Measurements from ENCODE around the gene AOC3. TPM values are rescaled to one million over a fixed set of nuclear protein-coding genes. Genes with fewer than 3 reads are reported as not detected.

Gene AOC3
- total RNA-seq, 1 experiment from 2014 or later: 2.8 TPM

GRCh38 chr17:42853968-42854790 lies 3.2 kb downstream of the AOC3 start:
- Histone ChIP-seq H4K5ac (ENCODE audit: insufficient read length, low read depth, low read length) (no peak overlapping the region), H3K27ac (ENCODE audit: insufficient read length, low read depth, low read length) (no peak overlapping the region), H2BK20ac (ENCODE audit: low read depth, low read length, poor library complexity, severe bottlenecking) (no peak overlapping the region), H2AK5ac (ENCODE audit: insufficient read length, low read length) (no peak overlapping the region), H2BK12ac (ENCODE audit: insufficient read length, low read depth, low read length) (no peak overlapping the region), H2AFZ (ENCODE audit: low read length) (no peak overlapping the region), H3K18ac (ENCODE audit: insufficient read length, low read depth, low read length) (no peak overlapping the region), H3K9me3 (ENCODE audit: control insufficient read depth, low read depth, low read length) (no peaks in the 10 kb centered on the region), H2BK120ac (ENCODE audit: low read depth, low read length, poor library complexity, severe bottlenecking) (no peak overlapping the region), H3K27me3 (ENCODE audit: insufficient read depth, low read length) (no peaks in the 10 kb centered on the region), H3K14ac (ENCODE audit: insufficient read depth, low read length) (no peak overlapping the region), H3K23ac (ENCODE audit: insufficient read length, low read depth, low read length) (no peak overlapping the region), H3K56ac (ENCODE audit: insufficient read length, low read depth, low read length) (no peak overlapping the region), H2BK15ac (ENCODE audit: low read depth, low read length) (no peak overlapping the region), H3K4me2 (ENCODE audit: insufficient read depth, insufficient read length, low read length) (no peak overlapping the region), H3K79me1 (ENCODE audit: insufficient read depth, low read depth, low read length, poor library complexity, severe bottlenecking) (no peaks in the 10 kb centered on the region), H4K20me1 (ENCODE audit: control insufficient read depth, insufficient read depth, insufficient read length) (no peaks in the 10 kb centered on the region), H3K4me1 (ENCODE audit: insufficient read depth, low read length) (no peaks in the 10 kb centered on the region), H3K79me2 (ENCODE audit: insufficient read depth, low read length) (no peaks in the 10 kb centered on the region), H3T11ph (ENCODE audit: low read length) (no peak overlapping the region), H2BK5ac (ENCODE audit: insufficient read length, low read length) (no peak overlapping the region), H4K8ac (replicated peaks; ENCODE audit: insufficient read length, low read depth, low read length) (no peak overlapping the region), H4K91ac (ENCODE audit: insufficient read length, low read depth, low read length) (no peak overlapping the region), H3K4ac (ENCODE audit: low read depth, low read length) (no peak overlapping the region), H3K23me2 (ENCODE audit: insufficient read length, low read depth, low read length, poor library complexity, severe bottlenecking) (no peaks in the 10 kb centered on the region), H3K9ac (ENCODE audit: extremely low read depth, insufficient read length, low read length) (no peak overlapping the region)
- Mint-ChIP-seq H3K9me3 (no peaks in the 10 kb centered on the region; a peak in 1 of 5 replicates), H3K4me3 (no peak overlapping the region), H3K27ac (no peak overlapping the region), H3K27me3 (ENCODE audit: low read depth) (no peaks in the 10 kb centered on the region), H3K36me3 (ENCODE audit: insufficient read depth in 1 of 3, low read depth in 3 of 3) (no peaks in the 10 kb centered on the region; a peak in 1 of 7 replicates), H3K4me1 (peaks cover 4 to 8% of the 10 kb centered on the region in 2 experiments; a peak in 2 of 4 replicates)
- WGBS (ENCODE audit: extremely low coverage, insufficient read length, low lambda C conversion rate): no CpG with 5 or more reads among the region's 15 CpGs
- TF ChIP-seq CTCF (conservative IDR thresholded peaks at IDR 0.05): no peak
- DNase-seq: no peak

Measured in H9 (cell line).